Measurements from ENCODE around the gene OIT3.

OIT3 gene

GRCh38 chr10:72954230-72954595, 60.7 kb downstream of the OIT3 start:
- DNase-seq = no peak

- DNase-seq = no peak
These were observed 61.3 kb downstream of the OIT3 start, which contains the start of gene PLA2G12B for GRCh38 chr10:72954596-72955554. TSS of gene PLA2G12B (minus strand) at chr10:72954806. CDS start at chr10:72954685, 121 bp downstream.

- no peak for DNase-seq
These were observed 62.5 kb downstream of the OIT3 start for GRCh38 chr10:72956001-72956400.

GRCh38 chr10:72976886-72977285, 83.3 kb downstream of the OIT3 start:
- DNase-seq = no peak

- DNase-seq = no peak
These were observed 86.2 kb downstream of the OIT3 start for GRCh38 chr10:72979709-72980108.

- no peak for DNase-seq
These were observed 86.8 kb downstream of the OIT3 start for GRCh38 chr10:72980348-72980747.

GRCh38 chr10:72981028-72981881, 87.7 kb downstream of the OIT3 start:
- DNase-seq = no peak

GRCh38 chr10:72981882-72982529, 88.5 kb downstream of the OIT3 start:
- no peak for DNase-seq
